ENCODE results near the gene APP.
A peak's percentile ranks its signal among the peaks of the same experiment; 100 is the strongest.

The APP gene

GRCh38 chr21:26167593-26167992 lies 3.0 kb downstream of the APP start:
- Histone ChIP-seq H3K36me3 (peaks cover 5% of the 10 kb centered on the region; the same call in 1 of the 2 replicates), H4K20me1 (peaks cover 64% of the 10 kb centered on the region), H3K27me3 (no peaks in the 10 kb centered on the region), H3K4me2 (peak overlapping the region; percentile 97), H3K9ac (no peak overlapping the region), H3K4me3 (0 out of 2 replicates have a peak overlapping the region, but pooled peaks have one; percentile 97), H3K4me1 (peaks cover 31% of the 10 kb centered on the region), H3K9me3 (no peaks in the 10 kb centered on the region), H3K27ac (no peak overlapping the region)
- TF ChIP-seq Cebpa-rat (IDR thresholded peaks at IDR 0.05): no peak

GRCh38 chr21:26165331-26165730 lies 5.2 kb downstream of the APP start:
- no peaks in the 10 kb centered on the region for H3K9me3 ChIP-seq
- no peak for TF ChIP-seq Cebpa-rat (IDR thresholded peaks at IDR 0.05)
- no peak overlapping the region for H3K4me2 ChIP-seq
- H4K20me1 ChIP-seq: peaks cover 87% of the 10 kb centered on the region
- H3K4me1 ChIP-seq: peaks cover 22% of the 10 kb centered on the region
- no peak overlapping the region for H3K9ac ChIP-seq
- H3K4me3 ChIP-seq: no peak overlapping the region
- H3K36me3 ChIP-seq: peaks cover 5% of the 10 kb centered on the region; the same call in 1 of the 2 replicates
- no peaks in the 10 kb centered on the region for H3K27me3 ChIP-seq
- H3K27ac ChIP-seq: no peak overlapping the region

- H3K4me3 ChIP-seq: no peak overlapping the region
- no peak for TF ChIP-seq Cebpa-rat (IDR thresholded peaks at IDR 0.05)
- no peaks in the 10 kb centered on the region for H3K9me3 ChIP-seq
- H3K4me2 ChIP-seq: no peak overlapping the region
- peaks cover 22% of the 10 kb centered on the region for H3K4me1 ChIP-seq
- no peak overlapping the region for H3K9ac ChIP-seq
- H3K27ac ChIP-seq: no peak overlapping the region
- H4K20me1 ChIP-seq: peaks cover 97% of the 10 kb centered on the region
- H3K36me3 ChIP-seq: peaks cover 6% of the 10 kb centered on the region; the same call in 1 of the 2 replicates
- H3K27me3 ChIP-seq: no peaks in the 10 kb centered on the region
Observed at GRCh38 chr21:26164311-26164710, 6.3 kb downstream of the APP start.

GRCh38 chr21:26162081-26162480 lies 8.5 kb downstream of the APP start:
- Histone ChIP-seq H3K4me3 (no peak overlapping the region), H3K36me3 (peaks cover 9% of the 10 kb centered on the region; the same call in 1 of the 2 replicates), H3K27me3 (no peaks in the 10 kb centered on the region), H3K4me1 (peaks cover 25% of the 10 kb centered on the region), H3K4me2 (no peak overlapping the region), H3K9ac (no peak overlapping the region), H4K20me1 (peaks cover 100% of the 10 kb centered on the region), H3K9me3 (no peaks in the 10 kb centered on the region), H3K27ac (no peak overlapping the region)
- TF ChIP-seq Cebpa-rat (IDR thresholded peaks at IDR 0.05): no peak

GRCh38 chr21:26159869-26160268 lies 10.7 kb downstream of the APP start:
- H3K9ac ChIP-seq: no peak overlapping the region
- no peak for TF ChIP-seq Cebpa-rat (IDR thresholded peaks at IDR 0.05)
- H3K9me3 ChIP-seq: no peaks in the 10 kb centered on the region
- no peak overlapping the region for H3K4me2 ChIP-seq
- H4K20me1 ChIP-seq: peaks cover 99% of the 10 kb centered on the region
- H3K27ac ChIP-seq: no peak overlapping the region
- H3K36me3 ChIP-seq: peaks cover 16% of the 10 kb centered on the region
- no peak overlapping the region for H3K4me3 ChIP-seq
- no peaks in the 10 kb centered on the region for H3K27me3 ChIP-seq
- peaks cover 18% of the 10 kb centered on the region for H3K4me1 ChIP-seq

GRCh38 chr21:26157801-26158200 lies 12.8 kb downstream of the APP start:
- Histone ChIP-seq H3K27me3 (no peaks in the 10 kb centered on the region), H3K4me3 (no peak overlapping the region), H3K36me3 (peaks cover 32% of the 10 kb centered on the region), H3K9ac (no peak overlapping the region), H3K4me2 (peak overlapping the region; percentile 39), H3K9me3 (peaks cover 7% of the 10 kb centered on the region; the same call in 1 of the 2 replicates), H3K27ac (no peak overlapping the region), H4K20me1 (peaks cover 99% of the 10 kb centered on the region), H3K4me1 (peaks cover 18% of the 10 kb centered on the region)
- no peak for TF ChIP-seq Cebpa-rat (IDR thresholded peaks at IDR 0.05)

- peaks cover 97% of the 10 kb centered on the region for H4K20me1 ChIP-seq
- peaks cover 25% of the 10 kb centered on the region for H3K4me1 ChIP-seq
- peaks cover 45% of the 10 kb centered on the region for H3K36me3 ChIP-seq
- no peak overlapping the region for H3K4me3 ChIP-seq
- TF ChIP-seq Cebpa-rat (IDR thresholded peaks at IDR 0.05): no peak
- peaks cover 7% of the 10 kb centered on the region; the same call in 1 of the 2 replicates for H3K9me3 ChIP-seq
- no peak overlapping the region for H3K4me2 ChIP-seq
- H3K27ac ChIP-seq: no peak overlapping the region
- no peaks in the 10 kb centered on the region for H3K27me3 ChIP-seq
- H3K9ac ChIP-seq: no peak overlapping the region
Observed at GRCh38 chr21:26154753-26155152, 15.8 kb downstream of the APP start.

GRCh38 chr21:26153758-26154157 lies 16.8 kb downstream of the APP start:
- H4K20me1 ChIP-seq: peaks cover 97% of the 10 kb centered on the region
- no peak overlapping the region for H3K4me2 ChIP-seq
- no peaks in the 10 kb centered on the region for H3K27me3 ChIP-seq
- TF ChIP-seq Cebpa-rat (IDR thresholded peaks at IDR 0.05): no peak
- peaks cover 7% of the 10 kb centered on the region; the same call in 1 of the 2 replicates for H3K9me3 ChIP-seq
- no peak overlapping the region for H3K27ac ChIP-seq
- peaks cover 48% of the 10 kb centered on the region for H3K36me3 ChIP-seq
- H3K4me1 ChIP-seq: peaks cover 30% of the 10 kb centered on the region
- no peak overlapping the region for H3K4me3 ChIP-seq
- H3K9ac ChIP-seq: no peak overlapping the region

- no peak for TF ChIP-seq Cebpa-rat (IDR thresholded peaks at IDR 0.05)
- no peak overlapping the region for H3K27ac ChIP-seq
- peaks cover 7% of the 10 kb centered on the region; the same call in 1 of the 2 replicates for H3K9me3 ChIP-seq
- peaks cover 98% of the 10 kb centered on the region for H4K20me1 ChIP-seq
- no peaks in the 10 kb centered on the region for H3K27me3 ChIP-seq
- peaks cover 53% of the 10 kb centered on the region for H3K36me3 ChIP-seq
- H3K4me1 ChIP-seq: peaks cover 27% of the 10 kb centered on the region
- no peak overlapping the region for H3K4me3 ChIP-seq
- no peak overlapping the region for H3K9ac ChIP-seq
- H3K4me2 ChIP-seq: peak overlapping the region; percentile 40
Observed at GRCh38 chr21:26148840-26149354, 21.7 kb downstream of the APP start.

GRCh38 chr21:26148071-26148839 lies 22.3 kb downstream of the APP start:
- Histone ChIP-seq H3K9me3 (peaks cover 5% of the 10 kb centered on the region; the same call in 1 of the 2 replicates), H3K4me2 (peak overlapping the region; percentile 40), H3K27me3 (no peaks in the 10 kb centered on the region), H4K20me1 (peaks cover 98% of the 10 kb centered on the region), H3K36me3 (peaks cover 53% of the 10 kb centered on the region), H3K9ac (no peak overlapping the region), H3K4me3 (no peak overlapping the region), H3K4me1 (peaks cover 27% of the 10 kb centered on the region), H3K27ac (no peak overlapping the region)
- no peak for TF ChIP-seq Cebpa-rat (IDR thresholded peaks at IDR 0.05)
